ENCODE results near the gene FAM83C.

Gene FAM83C

GRCh38 chr20:35303382-35303734 is 11.1 kb upstream of the FAM83C start:
- no peak for TF ChIP-seq EZH2 (optimal IDR thresholded peaks at IDR 0.05; ENCODE audit: low read depth, low read length)
- no peaks in the 10 kb centered on the region for H3K79me2 ChIP-seq (ENCODE audit: low read length)
- DNase-seq, result no peak
- no peak overlapping the region for H3K27ac ChIP-seq (ENCODE audit: low read length)
- no peaks in the 10 kb centered on the region for H3K27me3 ChIP-seq (replicated peaks; ENCODE audit: insufficient read depth, low read length)
- no peaks in the 10 kb centered on the region for H4K20me1 ChIP-seq (ENCODE audit: insufficient read depth, low read length)
- H3K36me3 ChIP-seq (replicated peaks; ENCODE audit: insufficient read depth, low read length), result no peaks in the 10 kb centered on the region
- peak overlapping the region; percentile 34 for H2AFZ ChIP-seq (ENCODE audit: low read length)
- H3F3A ChIP-seq (ENCODE audit: insufficient read depth, low read length), result no peaks in the 10 kb centered on the region
- no peak overlapping the region for H3K4me3 ChIP-seq (ENCODE audit: low read length)
- no peaks in the 10 kb centered on the region; the same call in 1 of the 2 replicates for H3K4me1 ChIP-seq (ENCODE audit: low read length)
- peak overlapping the region; percentile 29; the same call in 1 of the 2 replicates for H3K4me2 ChIP-seq (ENCODE audit: low read depth, low read length)
- no peak overlapping the region for H3K9ac ChIP-seq (ENCODE audit: low read length)
- no peaks in the 10 kb centered on the region for H3K9me3 ChIP-seq (replicated peaks; ENCODE audit: insufficient read depth, low read length)
- no peaks in the 10 kb centered on the region for H3K9me2 ChIP-seq (replicated peaks; ENCODE audit: insufficient read depth, low read length)

GRCh38 chr20:35302421-35303335 is 10.5 kb upstream of the FAM83C start:
- no peaks in the 10 kb centered on the region for H3K79me2 ChIP-seq (ENCODE audit: low read length)
- H2AFZ ChIP-seq (ENCODE audit: low read length), result no peak overlapping the region
- no peak for TF ChIP-seq EZH2phosphoT487 (IDR thresholded peaks at IDR 0.05; ENCODE audit: low read length)
- TF ChIP-seq EZH2 (optimal IDR thresholded peaks at IDR 0.05; ENCODE audit: low read depth, low read length), result no peak
- no peak for TF ChIP-seq CTCF (IDR thresholded peaks at IDR 0.05; ENCODE audit: low read length)
- no peak overlapping the region for H3K27ac ChIP-seq (ENCODE audit: low read length)
- no peaks in the 10 kb centered on the region for H4K20me1 ChIP-seq (ENCODE audit: insufficient read depth, low read length)
- no peaks in the 10 kb centered on the region; the same call in 1 of the 2 replicates for H3K4me1 ChIP-seq (ENCODE audit: low read length)
- no peaks in the 10 kb centered on the region for H3K36me3 ChIP-seq (replicated peaks; ENCODE audit: insufficient read depth, low read length)
- no peaks in the 10 kb centered on the region for H3K27me3 ChIP-seq (replicated peaks; ENCODE audit: insufficient read depth, low read length)
- H3K4me2 ChIP-seq (ENCODE audit: low read depth, low read length), result no peak overlapping the region
- no peak overlapping the region for H3K9ac ChIP-seq (ENCODE audit: low read length)
- H3F3A ChIP-seq (ENCODE audit: insufficient read depth, low read length), result no peaks in the 10 kb centered on the region
- H3K9me2 ChIP-seq (replicated peaks; ENCODE audit: insufficient read depth, low read length), result no peaks in the 10 kb centered on the region
- DNase-seq, result no peak
- H3K9me3 ChIP-seq (replicated peaks; ENCODE audit: insufficient read depth, low read length), result no peaks in the 10 kb centered on the region
- H3K4me3 ChIP-seq (ENCODE audit: low read length), result no peak overlapping the region

GRCh38 chr20:35301426-35301825 is 9.2 kb upstream of the FAM83C start:
- TF ChIP-seq EZH2 (optimal IDR thresholded peaks at IDR 0.05; ENCODE audit: low read depth, low read length) (no peak), EZH2phosphoT487 (IDR thresholded peaks at IDR 0.05; ENCODE audit: low read length) (no peak), CTCF (IDR thresholded peaks at IDR 0.05; ENCODE audit: low read length) (no peak)
- no peak overlapping the region for H3K9ac ChIP-seq (ENCODE audit: low read length)

More at GRCh38 chr20:35301426-35301825, 9.2 kb upstream of the FAM83C start:
- Histone ChIP-seq H3K79me2 (ENCODE audit: low read length) (no peaks in the 10 kb centered on the region), H3K27ac (ENCODE audit: low read length) (no peak overlapping the region), H3K9me2 (replicated peaks; ENCODE audit: insufficient read depth, low read length) (no peaks in the 10 kb centered on the region), H2AFZ (ENCODE audit: low read length) (no peak overlapping the region), H3K27me3 (replicated peaks; ENCODE audit: insufficient read depth, low read length) (peaks cover 2% of the 10 kb centered on the region; the same call in 1 of the 2 replicates), H3K36me3 (replicated peaks; ENCODE audit: insufficient read depth, low read length) (no peaks in the 10 kb centered on the region), H3K4me3 (ENCODE audit: low read length) (no peak overlapping the region), H3K4me2 (ENCODE audit: low read depth, low read length) (no peak overlapping the region), H3K4me1 (ENCODE audit: low read length) (no peaks in the 10 kb centered on the region; the same call in 1 of the 2 replicates), H3K9me3 (replicated peaks; ENCODE audit: insufficient read depth, low read length) (no peaks in the 10 kb centered on the region), H3F3A (ENCODE audit: insufficient read depth, low read length) (no peaks in the 10 kb centered on the region), H4K20me1 (ENCODE audit: insufficient read depth, low read length) (no peaks in the 10 kb centered on the region)
- DNase-seq, result no peak

Data from MM.1S (cell line).